ENCODE measurements around the gene DARS1. TPM values are rescaled to one million over a fixed set of nuclear protein-coding genes. Genes with fewer than 3 reads are reported as not detected.

Gene DARS1
- 62.8 TPM for total RNA-seq
- long read RNA-seq, transcript DARS-201 (16 exons, 2,361 nt): major isoform, 189 of 196 reads
- long read RNA-seq, partial matches to known transcripts: 3 of 196 reads
- long read RNA-seq, other reads (novel, unspliced or antisense): 3 of 196 reads

GRCh38 chr2:135985018-135985825 lies at the start of gene DARS1:
TSS of gene DARS1 (minus strand) at chr2:135985626. CDS start at chr2:135985468, 158 bp downstream.
- intact Hi-C loops (cut with DNase I): no loop called here
- ATAC-seq (ENCODE audit: poor library complexity): peak; percentile 99
- DNase-seq: peak; percentile 95

GRCh38 chr2:136034629-136035028 lies 49.2 kb upstream of the DARS1 start:
- intact Hi-C loops (cut with DNase I): no loop called here
- no peak for ATAC-seq (ENCODE audit: poor library complexity)
- DNase-seq: no peak

GRCh38 chr2:136032817-136033535 lies 47.5 kb upstream of the DARS1 start:
- no peak for ATAC-seq (ENCODE audit: poor library complexity)
- DNase-seq: no peak
- intact Hi-C loops (cut with DNase I): no loop called here

- no peak for DNase-seq
- intact Hi-C loops (cut with DNase I): no loop called here
- no peak for ATAC-seq (ENCODE audit: poor library complexity)
Measured at GRCh38 chr2:136032192-136032591, 46.8 kb upstream of the DARS1 start.

- intact Hi-C loops (cut with DNase I): no loop called here
- ATAC-seq (ENCODE audit: poor library complexity) (no peak), DNase-seq (no peak)
Measured at GRCh38 chr2:136031711-136032110, 46.3 kb upstream of the DARS1 start.

- intact Hi-C loops (cut with DNase I): no loop called here
- ATAC-seq (ENCODE audit: poor library complexity) (no peak), DNase-seq (no peak)
Measured at GRCh38 chr2:136030406-136030805, 45.0 kb upstream of the DARS1 start.

- intact Hi-C loops (cut with DNase I): loop anchor here (10.0 kb wide), 1 partner anchor 86 kb away; the partner anchor contains the start of gene CXCR4
- DNase-seq (no peak), ATAC-seq (ENCODE audit: poor library complexity) (no peak)
Measured at GRCh38 chr2:136029149-136029548, 43.7 kb upstream of the DARS1 start.

- no peak for ATAC-seq (ENCODE audit: poor library complexity)
- intact Hi-C loops (cut with DNase I): loop anchor here (10.0 kb wide), 1 partner anchor 87 kb away; the partner anchor contains the start of gene CXCR4
- no peak for DNase-seq
Measured at GRCh38 chr2:136028001-136028400, 42.6 kb upstream of the DARS1 start.

GRCh38 chr2:136027112-136027511 lies 41.7 kb upstream of the DARS1 start:
- intact Hi-C loops (cut with DNase I): loop anchor here (10.0 kb wide), 1 partner anchor 88 kb away; the partner anchor contains the start of gene CXCR4
- no peak for ATAC-seq (ENCODE audit: poor library complexity)
- DNase-seq: no peak

GRCh38 chr2:136025057-136025973 lies 39.9 kb upstream of the DARS1 start:
- intact Hi-C loops (cut with DNase I): loop anchor here (10.0 kb wide), 1 partner anchor 89 kb away; the partner anchor contains the start of gene CXCR4
- ATAC-seq (ENCODE audit: poor library complexity) (peak; percentile 98), DNase-seq (peak; percentile 85)

GRCh38 chr2:136024616-136025015 lies 39.2 kb upstream of the DARS1 start:
- no peak for DNase-seq
- no peak for ATAC-seq (ENCODE audit: poor library complexity)
- intact Hi-C loops (cut with DNase I): loop anchor here (10.0 kb wide), 1 partner anchor 90 kb away; the partner anchor contains the start of gene CXCR4

GRCh38 chr2:136024185-136024584 lies 38.8 kb upstream of the DARS1 start:
- intact Hi-C loops (cut with DNase I): loop anchor here (10.0 kb wide), 1 partner anchor 91 kb away; the partner anchor contains the start of gene CXCR4
- ATAC-seq (ENCODE audit: poor library complexity): no peak

GRCh38 chr2:136023416-136023815 lies 38.0 kb upstream of the DARS1 start:
- DNase-seq (no peak), ATAC-seq (ENCODE audit: poor library complexity) (no peak)
- intact Hi-C loops (cut with DNase I): loop anchor here (10.0 kb wide), 1 partner anchor 91 kb away; the partner anchor contains the start of gene CXCR4

More at GRCh38 chr2:136024185-136024584, 38.8 kb upstream of the DARS1 start:
- no peak for DNase-seq

GRCh38 chr2:136022396-136023146 lies 37.1 kb upstream of the DARS1 start:
- intact Hi-C loops (cut with DNase I): loop anchor here (10.0 kb wide), 1 partner anchor 92 kb away; the partner anchor contains the start of gene CXCR4
- ATAC-seq (ENCODE audit: poor library complexity): no peak
- no peak for DNase-seq

GRCh38 chr2:136021976-136022375 lies 36.5 kb upstream of the DARS1 start:
- intact Hi-C loops (cut with DNase I): loop anchor here (10.0 kb wide), 1 partner anchor 93 kb away; the partner anchor contains the start of gene CXCR4
- no peak for ATAC-seq (ENCODE audit: poor library complexity)
- no peak for DNase-seq

GRCh38 chr2:136021406-136021805 lies 36.0 kb upstream of the DARS1 start:
- no peak for ATAC-seq (ENCODE audit: poor library complexity)
- no peak for DNase-seq
- intact Hi-C loops (cut with DNase I): loop anchor here (10.0 kb wide), 1 partner anchor 93 kb away; the partner anchor contains the start of gene CXCR4

- intact Hi-C loops (cut with DNase I): loop anchor here (10.0 kb wide), 1 partner anchor 94 kb away; the partner anchor contains the start of gene CXCR4
- DNase-seq: no peak
- ATAC-seq (ENCODE audit: poor library complexity): no peak
Measured at GRCh38 chr2:136020831-136021230, 35.4 kb upstream of the DARS1 start.
